Activated CD4-positive, alpha-beta T cell treated with anti-CD3 and anti-CD28 coated beads, Interleukin-2, amount 10 ng/mL, durations not matched to agents 7 days and 5 days (primary cell): ENCODE results near the gene IMPACT. TPM values are rescaled to one million over a fixed set of nuclear protein-coding genes. Genes with fewer than 3 reads are reported as not detected.

Experiments used
- CTCF ChIA-PET: fragments of 350-600 bp; sonication (Branson Sonifier 250); formaldehyde crosslinking; loops from one replicate; lab custom pipeline; 2021; ENCODE audit warnings: antibody characterized with exemption; lab: Charles Lee
- POLR2A ChIA-PET: fragments of 350-600 bp; sonication (Branson Sonifier 250); formaldehyde crosslinking; loops from one replicate; lab custom pipeline; 2021; ENCODE audit warnings: antibody characterized with exemption; lab: Charles Lee
- DNase-seq: peaks from one replicate; pipeline ENCODE4 v3.0.0-alpha.2; 2020
- H3K27ac Mint-ChIP-seq: one replicate; pipeline ENCODE4 v1.8.0; 2021; ENCODE audit warnings: mild to moderate bottlenecking, moderate library complexity, mixed read lengths
- H3K27me3 Mint-ChIP-seq: one replicate; pipeline ENCODE4 v1.8.0; 2021; ENCODE audit warnings: mixed read lengths
- H3K36me3 Mint-ChIP-seq: one replicate; pipeline ENCODE4 v1.8.0; 2021; ENCODE audit warnings: low read depth, mixed read lengths
- H3K4me1 Mint-ChIP-seq: one replicate; pipeline ENCODE4 v1.8.0; 2021; ENCODE audit warnings: mixed read lengths
- H3K4me3 Mint-ChIP-seq: one replicate; pipeline ENCODE4 v1.8.0; 2021; ENCODE audit warnings: mild to moderate bottlenecking, moderate library complexity, mixed read lengths
- H3K9me3 Mint-ChIP-seq: one replicate; pipeline ENCODE4 v1.8.0; 2021; ENCODE audit warnings: mixed read lengths
- total RNA-seq, 2 experiments: library from RNA; stranded (reverse); gene quantifications; one replicate each; pipeline ENCODE4 v1.2.3, GENCODE V29; 2021

The IMPACT gene
- total RNA-seq, 2 experiments from 2014 or later, result 9.3 TPM

DNA sequence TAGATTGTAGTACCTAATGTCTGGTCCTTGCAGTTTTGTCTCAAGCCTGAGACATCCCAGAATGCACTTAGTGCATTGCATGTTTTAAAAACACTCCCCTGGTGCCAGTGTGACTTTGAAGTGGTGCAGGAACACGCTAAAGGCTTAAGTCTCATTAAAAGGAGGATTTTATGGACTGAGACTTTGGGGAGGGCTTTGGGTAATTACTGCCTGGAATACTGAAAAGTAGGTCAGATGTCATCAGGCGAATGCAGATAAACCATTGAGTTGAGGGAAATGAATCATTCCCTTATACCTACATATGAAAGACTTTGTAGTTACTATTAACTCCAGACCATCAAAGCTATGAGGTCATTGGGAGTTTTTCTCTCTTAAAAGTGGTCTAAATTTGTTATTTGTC, 25.9 kb upstream of the IMPACT start:
- Mint-ChIP-seq H3K9me3 (no peaks in the 10 kb centered on the region), H3K4me1 (peaks cover 12% of the 10 kb centered on the region), H3K27me3 (peaks cover 19% of the 10 kb centered on the region), H3K36me3 (no peaks in the 10 kb centered on the region), H3K4me3 (no peak overlapping the region), H3K27ac (no peak overlapping the region)
- no peak for DNase-seq
- ChIA-PET POLR2A (no interaction called here), CTCF (interaction anchor here (1.4 kb wide), 1 partner anchor 16 kb away, joined by 5 read pairs; no protein-coding TSS in a partner anchor)

DNA sequence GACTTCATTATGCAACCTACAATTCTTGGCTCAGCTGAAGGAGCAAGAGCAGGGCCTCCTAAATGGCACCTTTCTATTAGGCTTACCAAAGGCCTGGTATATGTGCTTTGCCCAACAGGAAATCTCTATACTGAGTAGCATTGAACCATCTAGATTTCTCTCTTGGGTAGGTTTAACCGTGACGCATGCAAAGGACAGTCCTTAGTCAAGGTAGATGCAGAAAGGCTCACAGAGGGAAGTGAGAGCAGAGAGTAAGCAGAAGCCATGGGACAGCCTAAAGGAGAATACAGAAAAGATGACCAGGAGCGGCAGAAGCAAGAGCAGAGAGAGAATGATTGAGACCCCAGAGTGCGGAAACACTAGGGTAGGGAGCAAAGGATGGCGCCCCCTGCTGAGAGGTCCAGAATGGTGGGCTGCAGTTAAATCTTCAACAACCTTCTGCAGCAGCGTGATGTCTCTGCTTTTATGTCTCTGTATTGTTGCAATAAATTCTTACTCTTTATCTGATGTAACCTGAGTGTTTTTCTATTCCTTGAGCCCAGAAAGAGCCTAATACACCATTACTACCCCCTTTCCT, 24.2 kb upstream of the IMPACT start:
- DNase-seq, result no peak
- Mint-ChIP-seq H3K4me1 (peaks cover 7% of the 10 kb centered on the region), H3K27ac (no peak overlapping the region), H3K9me3 (no peaks in the 10 kb centered on the region), H3K4me3 (no peak overlapping the region), H3K27me3 (peaks cover 22% of the 10 kb centered on the region), H3K36me3 (no peaks in the 10 kb centered on the region)
- ChIA-PET CTCF (interaction anchor here (1.4 kb wide), 1 partner anchor 14 kb away, joined by 5 read pairs; no protein-coding TSS in a partner anchor), POLR2A (no interaction called here)

DNA sequence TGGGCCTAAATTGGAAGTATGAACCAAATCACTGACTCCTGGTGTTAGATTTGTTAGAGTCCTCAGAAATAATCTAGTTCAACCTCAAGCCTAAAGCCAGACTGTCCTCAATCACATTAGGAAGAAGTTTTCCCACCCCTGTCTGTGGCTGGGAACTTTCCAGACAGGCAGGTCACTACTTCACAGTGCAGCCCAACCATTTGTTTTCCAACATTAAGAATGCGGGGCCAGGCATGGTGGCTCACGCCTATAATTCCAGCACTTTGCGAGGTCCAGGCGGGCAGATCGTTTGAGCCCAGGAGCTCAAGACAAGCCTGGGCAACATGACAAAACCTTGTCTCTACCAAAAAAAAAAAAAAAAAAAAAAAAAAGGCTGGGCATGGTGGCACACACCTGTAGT, 23.4 kb upstream of the IMPACT start:
- Mint-ChIP-seq H3K4me3 (no peak overlapping the region), H3K4me1 (peaks cover 4% of the 10 kb centered on the region), H3K9me3 (no peaks in the 10 kb centered on the region), H3K36me3 (no peaks in the 10 kb centered on the region), H3K27ac (no peak overlapping the region), H3K27me3 (peaks cover 19% of the 10 kb centered on the region)
- ChIA-PET POLR2A (no interaction called here), CTCF (no interaction called here)
- no peak for DNase-seq

DNA sequence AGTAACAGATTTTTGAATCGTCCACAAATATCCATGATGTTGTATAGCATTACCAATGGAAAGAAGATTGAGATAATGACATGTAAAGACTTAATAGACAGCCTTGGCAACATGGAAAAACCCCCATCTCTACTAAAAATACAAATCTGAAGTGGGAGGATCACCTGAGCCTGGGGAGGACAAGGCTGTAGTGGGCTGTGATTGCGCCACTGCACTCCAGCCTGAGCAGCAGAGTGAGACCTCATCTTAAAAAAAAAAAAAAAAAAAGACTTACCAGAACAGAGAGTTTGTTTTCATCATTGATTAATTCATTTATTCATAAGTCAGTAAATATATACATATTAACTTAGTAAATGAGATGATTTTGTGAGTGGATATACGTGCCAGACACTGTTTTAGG, 21.9 kb upstream of the IMPACT start:
- no peak overlapping the region for H3K27ac Mint-ChIP-seq
- DNase-seq, result no peak
- H3K4me1 Mint-ChIP-seq, result no peaks in the 10 kb centered on the region
- H3K9me3 Mint-ChIP-seq, result no peaks in the 10 kb centered on the region
- H3K36me3 Mint-ChIP-seq, result no peaks in the 10 kb centered on the region
- ChIA-PET CTCF (no interaction called here), POLR2A (no interaction called here)
- H3K4me3 Mint-ChIP-seq, result no peak overlapping the region
- peaks cover 25% of the 10 kb centered on the region for H3K27me3 Mint-ChIP-seq

DNA sequence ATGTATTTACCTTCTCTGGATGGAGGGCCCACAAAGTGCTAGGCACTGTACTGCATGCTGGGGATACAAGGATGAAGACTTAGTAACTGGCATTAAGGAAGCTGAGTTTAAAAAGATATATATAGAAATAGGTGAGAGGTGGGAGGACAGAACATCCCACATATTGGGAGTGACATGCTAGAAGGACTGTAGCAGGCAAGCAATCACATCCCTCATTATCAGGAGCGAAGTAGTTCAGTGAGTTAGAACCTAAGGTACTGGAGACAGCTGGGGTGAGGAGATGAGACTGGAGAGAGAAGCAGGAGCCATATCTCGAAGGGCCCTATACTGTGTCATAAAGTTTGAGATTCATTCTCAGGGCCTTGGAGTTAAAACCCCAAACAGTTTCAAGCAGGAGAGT, 18.0 kb upstream of the IMPACT start:
- CTCF ChIA-PET, result interaction anchor here (1.2 kb wide), 1 partner anchor 10 kb away, joined by 3 read pairs; the partner anchor contains the start of gene OSBPL1A

DNA sequence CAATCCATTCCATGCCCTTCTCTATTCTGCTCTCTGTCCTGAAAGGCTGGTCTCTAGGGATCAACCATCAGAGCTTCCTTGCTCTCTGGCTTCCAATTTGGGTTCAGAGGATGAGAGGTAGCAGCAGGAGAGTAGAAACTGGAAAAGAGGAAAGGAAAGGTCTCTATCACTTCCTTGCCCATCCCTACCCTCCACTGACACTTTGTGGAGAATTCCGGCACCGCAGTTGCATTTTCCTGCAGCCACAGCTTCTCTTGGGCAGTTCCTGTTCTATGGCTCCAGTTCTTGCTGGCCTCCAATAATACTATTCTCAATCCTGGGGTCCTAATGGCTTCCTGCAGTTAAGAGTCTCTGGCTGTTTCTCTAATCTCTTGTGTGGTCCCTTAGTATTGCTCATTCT, 13.3 kb upstream of the IMPACT start:
- DNase-seq, result no peak
- H3K4me3 Mint-ChIP-seq, result no peak overlapping the region
- H3K27me3 Mint-ChIP-seq, result peaks cover 23% of the 10 kb centered on the region
- ChIA-PET CTCF (interaction anchor here (1.6 kb wide), 1 partner anchor 76 kb away, joined by 4 read pairs; no protein-coding TSS in a partner anchor), POLR2A (interaction anchor here (0.8 kb wide), 1 partner anchor 64 kb away, joined by 3 read pairs; no protein-coding TSS in a partner anchor)
- no peaks in the 10 kb centered on the region for H3K36me3 Mint-ChIP-seq
- H3K27ac Mint-ChIP-seq, result no peak overlapping the region
- H3K9me3 Mint-ChIP-seq, result peaks cover 7% of the 10 kb centered on the region
- H3K4me1 Mint-ChIP-seq, result peaks cover 14% of the 10 kb centered on the region

More for the DNA sequence above, 18.0 kb upstream of the IMPACT start:
- Mint-ChIP-seq H3K36me3 (no peaks in the 10 kb centered on the region), H3K4me1 (peaks cover 7% of the 10 kb centered on the region), H3K27me3 (peaks cover 33% of the 10 kb centered on the region), H3K4me3 (no peak overlapping the region), H3K27ac (no peak overlapping the region), H3K9me3 (peaks cover 7% of the 10 kb centered on the region)
- DNase-seq, result no peak
- POLR2A ChIA-PET, result no interaction called here

DNA sequence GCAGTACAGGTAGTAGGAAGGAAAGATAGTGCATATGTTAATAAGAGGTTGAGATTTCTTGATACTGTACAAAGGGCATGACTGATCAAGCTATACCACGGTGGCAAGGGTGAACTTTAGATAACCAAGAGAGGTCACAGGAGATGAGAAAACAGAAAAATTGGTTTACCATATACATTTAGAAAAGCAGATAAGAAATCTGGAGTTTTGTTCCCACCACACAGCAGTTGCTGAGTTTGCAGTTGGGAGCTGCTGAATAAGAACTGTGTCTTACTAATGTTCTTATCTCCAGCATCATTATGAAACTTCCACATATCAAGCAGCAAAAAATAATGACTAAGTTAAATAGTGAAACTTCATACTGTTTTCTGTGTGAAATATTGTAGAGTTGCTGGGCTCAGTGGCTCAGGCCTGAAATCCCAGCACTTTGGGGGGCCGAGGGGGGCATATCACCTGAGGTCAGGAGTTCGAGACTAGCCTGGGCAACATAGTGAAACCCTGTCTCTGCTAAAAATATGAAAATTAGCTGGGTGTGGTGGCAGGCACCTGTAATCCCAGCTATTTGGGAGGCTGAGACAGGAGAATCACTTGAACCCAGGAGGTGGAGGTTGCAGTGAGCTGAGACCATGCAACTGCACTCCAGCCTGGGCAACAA, 12.0 kb upstream of the IMPACT start:
- H3K27me3 Mint-ChIP-seq, result peaks cover 19% of the 10 kb centered on the region
- H3K4me1 Mint-ChIP-seq, result peaks cover 14% of the 10 kb centered on the region
- ChIA-PET POLR2A (no interaction called here), CTCF (interaction anchor here (0.6 kb wide), 1 partner anchor 313 kb away, joined by 3 read pairs; no protein-coding TSS in a partner anchor)
- no peaks in the 10 kb centered on the region for H3K36me3 Mint-ChIP-seq
- no peak overlapping the region for H3K27ac Mint-ChIP-seq
- peaks cover 9% of the 10 kb centered on the region for H3K9me3 Mint-ChIP-seq
- DNase-seq, result no peak
- no peak overlapping the region for H3K4me3 Mint-ChIP-seq

DNA sequence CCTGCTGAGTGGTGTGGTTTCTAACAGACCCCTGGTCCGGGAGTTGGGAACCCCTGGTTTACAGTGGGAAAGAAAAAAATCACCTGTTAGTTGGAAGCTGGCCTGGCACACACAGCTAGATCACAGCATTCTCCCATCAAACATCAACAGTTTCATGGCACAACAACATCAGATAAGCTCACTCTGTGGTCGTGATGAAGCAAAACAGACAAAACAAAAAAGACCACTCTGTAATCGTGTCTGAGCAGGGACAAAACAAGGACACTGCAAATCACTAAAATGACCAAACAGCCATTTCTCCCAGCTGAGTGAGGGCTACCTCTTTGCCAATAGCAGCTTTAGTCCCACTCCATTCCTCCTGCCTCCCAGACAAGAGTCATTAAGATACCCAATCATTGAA, 9.0 kb upstream of the IMPACT start:
- Mint-ChIP-seq H3K9me3 (peaks cover 9% of the 10 kb centered on the region), H3K27ac (no peak overlapping the region), H3K36me3 (no peaks in the 10 kb centered on the region), H3K4me3 (no peak overlapping the region), H3K27me3 (peaks cover 23% of the 10 kb centered on the region), H3K4me1 (peaks cover 13% of the 10 kb centered on the region)
- ChIA-PET CTCF (no interaction called here), POLR2A (no interaction called here)
- DNase-seq, result no peak

DNA sequence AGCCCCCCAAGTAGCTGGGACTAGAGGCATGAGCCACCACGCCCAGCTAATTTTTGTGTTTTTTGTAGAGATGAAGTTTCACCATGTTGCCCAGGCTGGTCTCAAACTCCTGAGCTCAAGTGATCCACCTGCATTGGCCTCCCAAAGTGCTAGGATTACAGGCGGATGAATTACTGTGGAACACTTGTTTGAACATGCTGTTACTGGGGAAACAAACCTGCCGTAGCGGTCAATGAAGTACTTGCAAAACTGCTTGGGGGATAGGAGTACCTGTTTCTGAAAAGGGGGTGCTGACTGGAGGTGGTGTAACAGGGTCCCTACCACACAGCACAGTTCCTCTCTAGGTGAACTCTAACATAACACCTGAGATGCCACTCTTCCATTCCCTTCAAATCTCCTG, 5.9 kb upstream of the IMPACT start:
- ChIA-PET CTCF (interaction anchor here (0.7 kb wide), 1 partner anchor 23 kb away, joined by 3 read pairs; the partner anchor contains the start of gene OSBPL1A), POLR2A (no interaction called here)

DNA sequence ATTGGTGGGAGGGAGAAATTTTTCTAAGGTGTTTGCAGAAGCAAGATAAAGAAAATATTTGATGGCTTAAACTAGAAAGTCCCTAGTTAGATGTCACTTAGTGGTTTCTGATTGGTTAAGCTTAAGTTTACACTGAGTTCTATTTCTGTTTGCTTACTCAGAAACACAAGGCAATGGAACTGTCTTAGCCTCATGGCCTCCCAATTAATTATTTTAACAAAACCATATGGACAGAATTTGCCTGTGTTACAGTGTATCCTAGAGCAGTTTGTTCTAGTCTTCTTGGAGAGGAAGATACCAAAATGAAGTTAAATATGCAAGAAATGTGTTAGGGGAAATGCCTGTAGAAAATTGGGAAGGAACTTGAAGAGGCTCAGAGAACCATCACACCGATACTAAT, 4.6 kb upstream of the IMPACT start:
- ChIA-PET POLR2A (no interaction called here), CTCF (interaction anchor here (0.7 to 1.1 kb wide), 2 partner anchors 42 to 43 kb away, joined by 3 read pairs; no protein-coding TSS in a partner anchor)
- Mint-ChIP-seq H3K9me3 (peaks cover 13% of the 10 kb centered on the region), H3K36me3 (peaks cover 11% of the 10 kb centered on the region), H3K27ac (no peak overlapping the region), H3K4me1 (peaks cover 8% of the 10 kb centered on the region), H3K27me3 (peaks cover 35% of the 10 kb centered on the region), H3K4me3 (no peak overlapping the region)
- no peak for DNase-seq

More for the DNA sequence above, 5.9 kb upstream of the IMPACT start:
- no peak for DNase-seq
- Mint-ChIP-seq H3K27me3 (peaks cover 40% of the 10 kb centered on the region), H3K36me3 (peaks cover 2% of the 10 kb centered on the region), H3K4me3 (no peak overlapping the region), H3K27ac (no peak overlapping the region), H3K4me1 (peaks cover 1% of the 10 kb centered on the region), H3K9me3 (peaks cover 6% of the 10 kb centered on the region)

DNA sequence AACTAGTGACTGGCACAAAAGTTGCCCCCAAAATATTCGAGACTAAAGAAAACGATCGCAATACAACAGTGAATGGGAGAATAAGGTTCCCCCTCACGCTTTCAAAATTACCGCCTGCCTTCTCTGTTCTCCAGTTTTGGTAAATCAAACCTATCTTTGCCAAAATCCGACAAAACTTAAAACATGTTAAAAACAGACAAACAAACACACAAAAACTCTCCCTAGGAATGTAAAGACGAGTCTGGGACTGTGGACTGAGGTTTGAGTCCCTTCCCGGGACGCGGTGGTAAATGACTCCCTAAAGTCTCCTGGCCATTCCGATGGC, 435 bp upstream of the IMPACT start:
- DNase-seq, result no peak
- Mint-ChIP-seq H3K4me3 (peak overlapping the region; percentile 73), H3K27me3 (peaks cover 21% of the 10 kb centered on the region), H3K9me3 (peaks cover 18% of the 10 kb centered on the region), H3K4me1 (peaks cover 21% of the 10 kb centered on the region), H3K36me3 (peaks cover 24% of the 10 kb centered on the region), H3K27ac (peak overlapping the region; percentile 86)
- ChIA-PET CTCF (no interaction called here), POLR2A (no interaction called here)

DNA sequence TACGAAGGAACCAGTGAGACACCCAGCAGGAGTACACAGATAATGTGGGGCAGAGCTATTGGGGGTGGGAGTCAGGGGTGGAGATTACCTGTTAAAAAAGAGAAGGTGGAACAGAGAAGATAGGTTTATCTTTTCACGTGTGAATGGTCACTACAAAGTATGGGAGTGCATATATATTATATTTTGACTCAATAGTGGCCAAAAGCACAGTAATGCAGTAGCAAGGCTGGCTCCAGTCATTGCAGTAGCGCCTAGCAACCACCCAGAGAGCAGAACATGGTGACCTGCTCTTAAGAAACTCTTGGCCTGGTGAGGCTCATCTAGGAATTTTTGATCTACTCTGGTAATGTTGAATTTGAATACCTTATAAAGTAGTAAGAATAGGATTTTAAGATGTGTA, 1.0 kb downstream of the IMPACT start:
- H3K36me3 Mint-ChIP-seq, result peaks cover 24% of the 10 kb centered on the region
- no peak for DNase-seq
- ChIA-PET POLR2A (no interaction called here), CTCF (no interaction called here)
- peak overlapping the region; percentile 83 for H3K4me3 Mint-ChIP-seq
- H3K27ac Mint-ChIP-seq, result peak overlapping the region; percentile 90
- peaks cover 18% of the 10 kb centered on the region for H3K9me3 Mint-ChIP-seq
- peaks cover 21% of the 10 kb centered on the region for H3K4me1 Mint-ChIP-seq
- H3K27me3 Mint-ChIP-seq, result peaks cover 16% of the 10 kb centered on the region

DNA sequence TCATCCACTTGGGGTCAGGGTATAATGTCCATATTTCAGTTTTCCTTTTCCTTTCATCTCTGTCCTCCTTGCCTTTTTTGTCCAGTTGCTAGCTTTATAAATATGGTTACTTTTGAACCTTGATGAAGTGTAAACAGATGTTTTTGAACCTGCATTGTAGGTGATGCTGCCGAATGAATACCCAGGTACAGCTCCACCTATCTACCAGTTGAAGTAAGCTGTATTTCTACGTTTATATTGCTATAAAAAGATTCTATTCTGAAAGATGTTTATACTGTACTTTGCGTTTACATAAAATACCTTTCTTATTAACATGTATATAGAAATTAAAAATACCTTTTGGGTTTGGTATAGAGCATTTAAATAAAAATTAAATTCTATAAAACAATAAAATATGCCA, 2.2 kb downstream of the IMPACT start:
- no peak overlapping the region for H3K27ac Mint-ChIP-seq
- H3K4me1 Mint-ChIP-seq, result peaks cover 21% of the 10 kb centered on the region
- POLR2A ChIA-PET, result no interaction called here
- peaks cover 18% of the 10 kb centered on the region for H3K9me3 Mint-ChIP-seq
- CTCF ChIA-PET, result no interaction called here
- H3K36me3 Mint-ChIP-seq, result peaks cover 28% of the 10 kb centered on the region
- H3K27me3 Mint-ChIP-seq, result peaks cover 9% of the 10 kb centered on the region
- H3K4me3 Mint-ChIP-seq, result peak overlapping the region; percentile 25
- no peak for DNase-seq
